Esophagus muscularis mucosa (tissue), 3 donors: ENCODE data around the gene HELZ2.

Source experiments
- POLR2A ChIP-seq: fragments of 450-650 bp; IDR thresholded peaks from one replicate; pipeline ENCODE4 v1.6.1; 2017; ENCODE audit warnings: antibody characterized with exemption, moderate library complexity, mild to moderate bottlenecking, low read depth
- POLR2AphosphoS5 ChIP-seq, 2 donors: sonication (generic); formaldehyde crosslinking; IDR thresholded peaks; one replicate each; pipeline ENCODE4 v1.6.1; 2017; ENCODE audit warnings: antibody characterized with exemption in 2 of 2
- TF ChIP-seq, protein P1 (sequence below), 3 experiments: fragments of 200-600 bp in 2 of 3; fragments of 450-650 bp in 1 of 3; sonication (generic) in 2 of 3; IDR thresholded peaks; one replicate each; pipeline ENCODE4 v1.5.1; 2017 to 2019; ENCODE audit warnings: antibody characterized with exemption in 3 of 3, mild to moderate bottlenecking in 2 of 3, moderate library complexity in 1 of 3

DNA sequence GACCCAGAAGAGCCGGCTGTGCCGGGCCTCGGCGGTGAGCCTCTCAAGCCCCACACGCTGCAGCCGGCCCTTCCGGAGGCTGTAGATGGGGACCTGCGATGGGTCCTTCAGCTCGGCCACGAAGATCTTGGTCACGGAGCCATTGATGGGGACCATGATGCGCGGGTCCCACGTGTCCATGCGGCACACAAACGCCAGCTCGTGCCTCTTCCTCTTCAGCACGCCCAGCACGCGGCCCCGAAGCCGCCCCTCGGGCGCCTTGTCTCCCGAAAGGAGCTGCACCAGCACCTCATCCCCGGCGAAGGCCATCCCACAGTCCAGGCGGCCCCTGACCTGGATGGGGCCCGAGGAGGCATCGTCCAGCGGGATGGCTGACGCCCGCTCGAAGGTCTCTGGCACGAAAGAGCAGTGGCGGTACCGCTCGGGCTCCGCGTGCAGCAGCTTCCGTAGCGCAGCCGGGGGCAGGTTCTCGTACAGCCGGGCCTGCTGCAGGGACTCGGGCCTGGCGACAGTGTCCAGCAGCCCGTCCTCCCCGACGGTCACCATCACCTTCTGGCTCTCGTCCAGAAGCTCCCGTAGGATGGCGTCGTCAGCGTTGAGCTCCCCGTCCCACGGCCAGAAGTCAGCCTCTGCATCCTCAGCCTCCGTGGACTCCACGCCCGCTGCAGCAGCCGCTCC is 8.9 kb downstream of the HELZ2 start:
- TF ChIP-seq, protein P1, sequence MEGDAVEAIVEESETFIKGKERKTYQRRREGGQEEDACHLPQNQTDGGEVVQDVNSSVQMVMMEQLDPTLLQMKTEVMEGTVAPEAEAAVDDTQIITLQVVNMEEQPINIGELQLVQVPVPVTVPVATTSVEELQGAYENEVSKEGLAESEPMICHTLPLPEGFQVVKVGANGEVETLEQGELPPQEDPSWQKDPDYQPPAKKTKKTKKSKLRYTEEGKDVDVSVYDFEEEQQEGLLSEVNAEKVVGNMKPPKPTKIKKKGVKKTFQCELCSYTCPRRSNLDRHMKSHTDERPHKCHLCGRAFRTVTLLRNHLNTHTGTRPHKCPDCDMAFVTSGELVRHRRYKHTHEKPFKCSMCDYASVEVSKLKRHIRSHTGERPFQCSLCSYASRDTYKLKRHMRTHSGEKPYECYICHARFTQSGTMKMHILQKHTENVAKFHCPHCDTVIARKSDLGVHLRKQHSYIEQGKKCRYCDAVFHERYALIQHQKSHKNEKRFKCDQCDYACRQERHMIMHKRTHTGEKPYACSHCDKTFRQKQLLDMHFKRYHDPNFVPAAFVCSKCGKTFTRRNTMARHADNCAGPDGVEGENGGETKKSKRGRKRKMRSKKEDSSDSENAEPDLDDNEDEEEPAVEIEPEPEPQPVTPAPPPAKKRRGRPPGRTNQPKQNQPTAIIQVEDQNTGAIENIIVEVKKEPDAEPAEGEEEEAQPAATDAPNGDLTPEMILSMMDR (IDR thresholded peaks at IDR 0.05), result no peak
- TF ChIP-seq POLR2A, result no peak
- no peak for TF ChIP-seq POLR2AphosphoS5 (IDR thresholded peaks at IDR 0.05)
